ENCODE data around the gene SLX4.

- TF ChIP-seq CTCF (IDR thresholded peaks at IDR 0.05; ENCODE audit: low read length): no peak
- no peak for TF ChIP-seq EZH2 (optimal IDR thresholded peaks at IDR 0.05; ENCODE audit: low read depth, low read length)
- TF ChIP-seq EZH2phosphoT487 (IDR thresholded peaks at IDR 0.05; ENCODE audit: low read length): no peak
Observed at GRCh38 chr16:3554351-3554928, 57.0 kb downstream of the SLX4 start.

All from MM.1S (cell line).